Endothelial cell of umbilical vein (primary cell): ENCODE results near the gene FSTL1. TPM values are rescaled to one million over a fixed set of nuclear protein-coding genes. Genes with fewer than 3 reads are reported as not detected.

Experiments used
- BruUV-seq: library from RNA; stranded (reverse); fragments of 400-500 nt; replicated peaks from 2 replicates; lab custom pipeline; 2021; lab: Mats Ljungman, UMichigan
- CTCF ChIA-PET: fragments of 300-600, 350-600 bp; sonication (Branson Sonifier 250); formaldehyde crosslinking; loops from one replicate; lab custom pipeline; 2021; ENCODE audit warnings: antibody characterized with exemption, inconsistent platforms; lab: Charles Lee
- POLR2A ChIA-PET: fragments of 300-600, 350-600 bp; sonication (Branson Sonifier 250); formaldehyde crosslinking; loops from one replicate; lab custom pipeline; 2021; ENCODE audit warnings: antibody characterized with exemption, inconsistent platforms; lab: Charles Lee
- DNase-seq: peaks from one replicate; pipeline ENCODE4 v3.0.0-alpha.2; 2011; ENCODE audit warnings: low read depth, low spot score
- FAIRE-seq: peaks from 2 replicates; lab custom pipeline; 2011; peaks lifted over from hg19 to GRCh38; lab: Jason Lieb, UNC
- H2AFZ ChIP-seq: 2 replicates; pipeline ENCODE4 v1.6.0; 2012; ENCODE audit warnings: low read depth, low read length, control low read depth, inconsistent platforms
- H3K27ac ChIP-seq: 2 replicates; pipeline ENCODE4 v1.5.1; 2011; ENCODE audit warnings: low read depth, mild to moderate bottlenecking, control low read depth, low read length, moderate library complexity; ENCODE audit not compliant: insufficient read depth
- H3K27me3 ChIP-seq, 2 experiments: 2 replicates each; pipeline versions ENCODE4 v1.6.0 to v1.6.1; 2011; ENCODE audit warnings: low read length in 2 of 2, mixed read lengths in 1 of 2; ENCODE audit not compliant: control insufficient read depth in 2 of 2, insufficient read depth in 2 of 2
- H3K36me3 ChIP-seq, 2 experiments: 2 replicates in 1 of 2; 3 replicates in 1 of 2; pipeline ENCODE4 v1.5.1; 2011; ENCODE audit warnings: low read length in 2 of 2, mild to moderate bottlenecking in 1 of 2, moderate library complexity in 1 of 2; ENCODE audit not compliant: control insufficient read depth in 2 of 2, insufficient read depth in 2 of 2; ENCODE audit errors: extremely low read depth in 1 of 2
- H3K4me1 ChIP-seq: 3 replicates; pipeline ENCODE4 v1.5.1; 2011; ENCODE audit warnings: mild to moderate bottlenecking, low read length; ENCODE audit not compliant: control insufficient read depth, insufficient read depth; ENCODE audit errors: extremely low read depth
- H3K4me2 ChIP-seq: 2 replicates; pipeline ENCODE4 v1.6.1; 2011; ENCODE audit warnings: low read length, control low read depth, mixed read lengths; ENCODE audit not compliant: insufficient read depth
- H3K4me3 ChIP-seq, 3 experiments: fragments of 200-600 bp in 1 of 3; sonication (generic), shearing (Covaris generic) in 1 of 3; replicated peaks in 1 of 3; 2 replicates each; pipeline ENCODE4 v1.5.1; 2011 to 2016; ENCODE audit warnings: control low read depth in 3 of 3, low read length in 3 of 3, mild to moderate bottlenecking in 2 of 3, inconsistent platforms in 1 of 3, low read depth in 1 of 3, moderate library complexity in 1 of 3; ENCODE audit not compliant: insufficient read depth in 1 of 3
- H3K79me2 ChIP-seq: 2 replicates; pipeline ENCODE4 v1.6.0; 2012; ENCODE audit warnings: low read length, inconsistent platforms; ENCODE audit not compliant: control insufficient read depth, insufficient read depth
- H3K9ac ChIP-seq: replicated peaks from 2 replicates; pipeline ENCODE3; 2011; ENCODE audit warnings: low read length, control low read depth; ENCODE audit not compliant: insufficient read depth; ENCODE audit errors: extremely low read depth
- H3K9me1 ChIP-seq: replicated peaks from 3 replicates; pipeline ENCODE4 v1.6.0; 2011; ENCODE audit warnings: mild to moderate bottlenecking, low read length; ENCODE audit not compliant: control insufficient read depth, insufficient read depth; ENCODE audit errors: extremely low read depth
- H3K9me3 ChIP-seq: replicated peaks from 2 replicates; pipeline ENCODE4 v1.5.1; 2012; ENCODE audit warnings: low read length, inconsistent platforms; ENCODE audit not compliant: control insufficient read depth, insufficient read depth
- H4K20me1 ChIP-seq: replicated peaks from 2 replicates; pipeline ENCODE3; 2011; ENCODE audit warnings: mild to moderate bottlenecking, low read length; ENCODE audit not compliant: control insufficient read depth, insufficient read depth; ENCODE audit errors: extremely low read depth
- EZH2 ChIP-seq: IDR thresholded peaks from 2 replicates; pipeline ENCODE4 v1.6.1; 2012; ENCODE audit warnings: borderline replicate concordance, low read depth, mild to moderate bottlenecking, moderate library complexity, low read length, inconsistent platforms; ENCODE audit not compliant: severe bottlenecking
- FOS ChIP-seq: IDR thresholded peaks from 2 replicates; pipeline ENCODE4 v1.6.1; 2011; ENCODE audit warnings: mild to moderate bottlenecking, low read length, moderate library complexity, borderline replicate concordance; ENCODE audit not compliant: insufficient read depth
- GATA2 ChIP-seq: IDR thresholded peaks from 2 replicates; pipeline ENCODE4 v1.7.0; 2011; ENCODE audit warnings: low read depth, mild to moderate bottlenecking, moderate library complexity, mixed read lengths, low read length; ENCODE audit not compliant: insufficient read length, insufficient read depth
- JUN ChIP-seq: IDR thresholded peaks from 2 replicates; pipeline ENCODE4 v1.6.1; 2011; ENCODE audit warnings: borderline replicate concordance, low read depth; ENCODE audit not compliant: insufficient read length, insufficient read depth
- MYC ChIP-seq: IDR thresholded peaks from one replicate; pipeline ENCODE4 v1.6.1; 2011; ENCODE audit warnings: mild to moderate bottlenecking, low read depth, low read length
- dilution Hi-C: fragments of 300-500 bp; cut with MboI; formaldehyde crosslinking; loops from one replicate; pipeline ENCODE4 v1.15.0; 2019; ENCODE audit warnings: low sequenced_read_pairs; ENCODE audit not compliant: extremely low pct_ligation_motif_present
- intact Hi-C: fragments of 100-400 bp; cut with micrococcal nuclease; formaldehyde crosslinking; loops from one replicate; pipeline ENCODE4 v1.10.0; 2022
- polyA plus RNA-seq, 4 experiments: library from polyadenylated mRNA; depleted of rRNA in 3 of 4; stranded (reverse) in 3 of 4; unstranded in 1 of 4; fragments of >200 nt; gene quantifications; 2 replicates each; pipeline versions ENCODE4 v1.2.1 to v1.2.3, GENCODE V29; 2011 to 2012; ENCODE audit warnings: missing spikeins in 1 of 4
- total RNA-seq: library from RNA; stranded (reverse); gene quantifications from 2 replicates; pipeline ENCODE4 v1.2.3, GENCODE V29; 2021
- TF ChIP-seq, protein P1 (sequence below), 2 donors: IDR thresholded peaks; 1 replicate in 1 of 2; 2 replicates in 1 of 2; pipeline ENCODE4 v1.5.1; 2011; ENCODE audit warnings: low read length in 2 of 2, mild to moderate bottlenecking in 2 of 2, moderate library complexity in 2 of 2, control low read depth in 1 of 2, inconsistent platforms in 1 of 2, low read depth in 1 of 2; ENCODE audit not compliant: insufficient read depth in 1 of 2; ENCODE audit errors: extremely low read depth in 1 of 2
- TF ChIP-seq, protein P2 (sequence below): IDR thresholded peaks from 2 replicates; pipeline ENCODE4 v1.6.1; 2011; ENCODE audit not compliant: insufficient read depth, insufficient read length

The FSTL1 gene
- total and polyA plus RNA-seq, 2 donors (not counting 3 experiments of a cell fraction or from before 2014, with no cell fraction given), result 235 to 562 TPM

DNA sequence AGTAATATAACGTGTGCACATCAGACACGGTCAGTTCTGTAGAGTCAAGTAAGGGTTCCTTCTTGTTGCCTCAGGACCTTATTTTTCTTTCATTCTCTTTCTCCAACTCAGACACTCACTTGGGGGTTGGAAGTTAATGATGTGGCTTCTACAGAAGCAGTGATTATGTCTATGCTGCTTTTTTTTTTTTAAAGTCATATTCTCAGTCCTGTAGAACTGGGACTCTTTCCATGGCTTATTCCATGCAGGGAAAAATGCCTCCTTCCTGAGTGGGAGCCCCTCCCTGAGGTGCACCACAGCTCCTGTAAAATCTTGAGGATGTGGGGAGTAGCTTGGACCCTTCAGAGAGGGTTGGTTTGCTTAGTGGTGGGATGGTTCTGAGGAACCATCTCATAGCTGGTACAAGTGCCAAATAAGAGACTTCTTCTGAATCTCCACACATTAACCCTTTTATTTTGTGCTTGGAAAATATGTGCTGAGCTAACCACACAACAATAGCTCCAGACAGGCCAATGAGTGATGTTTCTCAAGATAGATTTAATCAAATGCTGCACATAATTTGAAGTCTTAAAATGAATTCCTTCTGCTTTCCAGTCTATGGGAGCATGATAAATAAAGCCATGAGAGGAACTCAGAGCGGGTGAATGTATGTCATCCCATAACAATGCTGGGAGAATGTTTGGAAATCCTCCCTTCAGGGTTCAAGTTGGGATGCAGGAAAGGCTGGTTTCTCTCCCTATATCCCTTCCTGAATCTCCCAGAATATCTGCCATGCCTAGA, 23.3 kb upstream of the FSTL1 start:
- CTCF ChIA-PET, result no interaction called here
- dilution Hi-C loops, result no loop called here

More for the DNA sequence above, 23.3 kb upstream of the FSTL1 start:
- Histone ChIP-seq H3K79me2 (no peaks in the 10 kb centered on the region), H3K4me2 (no peak overlapping the region), H3K4me3 (no peak overlapping the region), H4K20me1 (no peaks in the 10 kb centered on the region), H2AFZ (no peak overlapping the region), H3K27me3 (no peaks in the 10 kb centered on the region), H3K36me3 (no peaks in the 10 kb centered on the region), H3K9me1 (no peaks in the 10 kb centered on the region), H3K9me3 (no peaks in the 10 kb centered on the region), H3K9ac (no peak overlapping the region), H3K4me1 (no peaks in the 10 kb centered on the region), H3K27ac (no peak overlapping the region)
- intact Hi-C loops, result no loop called here
- no peak for FAIRE-seq
- no TSS peak for BruUV-seq
- TF ChIP-seq FOS (no peak), EZH2 (no peak), JUN (no peak), GATA2 (no peak), MYC (no peak)
- TF ChIP-seq, protein P1, sequence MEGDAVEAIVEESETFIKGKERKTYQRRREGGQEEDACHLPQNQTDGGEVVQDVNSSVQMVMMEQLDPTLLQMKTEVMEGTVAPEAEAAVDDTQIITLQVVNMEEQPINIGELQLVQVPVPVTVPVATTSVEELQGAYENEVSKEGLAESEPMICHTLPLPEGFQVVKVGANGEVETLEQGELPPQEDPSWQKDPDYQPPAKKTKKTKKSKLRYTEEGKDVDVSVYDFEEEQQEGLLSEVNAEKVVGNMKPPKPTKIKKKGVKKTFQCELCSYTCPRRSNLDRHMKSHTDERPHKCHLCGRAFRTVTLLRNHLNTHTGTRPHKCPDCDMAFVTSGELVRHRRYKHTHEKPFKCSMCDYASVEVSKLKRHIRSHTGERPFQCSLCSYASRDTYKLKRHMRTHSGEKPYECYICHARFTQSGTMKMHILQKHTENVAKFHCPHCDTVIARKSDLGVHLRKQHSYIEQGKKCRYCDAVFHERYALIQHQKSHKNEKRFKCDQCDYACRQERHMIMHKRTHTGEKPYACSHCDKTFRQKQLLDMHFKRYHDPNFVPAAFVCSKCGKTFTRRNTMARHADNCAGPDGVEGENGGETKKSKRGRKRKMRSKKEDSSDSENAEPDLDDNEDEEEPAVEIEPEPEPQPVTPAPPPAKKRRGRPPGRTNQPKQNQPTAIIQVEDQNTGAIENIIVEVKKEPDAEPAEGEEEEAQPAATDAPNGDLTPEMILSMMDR (IDR thresholded peaks at IDR 0.05; ENCODE audit: extremely low read depth in 1 of 2, insufficient read depth in 1 of 2, low read depth in 1 of 2, low read length in 2 of 2), result no peak
- TF ChIP-seq, protein P2, sequence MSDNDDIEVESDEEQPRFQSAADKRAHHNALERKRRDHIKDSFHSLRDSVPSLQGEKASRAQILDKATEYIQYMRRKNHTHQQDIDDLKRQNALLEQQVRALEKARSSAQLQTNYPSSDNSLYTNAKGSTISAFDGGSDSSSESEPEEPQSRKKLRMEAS, result no peak
- POLR2A ChIA-PET, result no interaction called here
- no peak for DNase-seq
